PC-3 (cell line): Measurements from ENCODE around the gene TYRO3. TPM values are rescaled to one million over a fixed set of nuclear protein-coding genes. Genes with fewer than 3 reads are reported as not detected.

Experiments used
- ATAC-seq: fragments of 200-7000 bp; cut with Tn5 transposase; 2 replicates; pipeline ENCODE4 v1.9.1; 2020; ENCODE audit warnings: mild to moderate bottlenecking, moderate library complexity
- BruUV-seq: library from RNA; stranded (reverse); fragments of 400-500 nt; replicated peaks from 2 replicates; lab custom pipeline; 2021; lab: Mats Ljungman, UMichigan
- CTCF ChIA-PET: fragments of 300-600 bp; sonication (Branson Sonifier 250); formaldehyde crosslinking; loops from one replicate; lab custom pipeline; 2022; ENCODE audit warnings: antibody characterized with exemption; lab: Charles Lee
- POLR2A ChIA-PET: fragments of 300-600 bp; sonication (Branson Sonifier 250); formaldehyde crosslinking; loops from one replicate; lab custom pipeline; 2022; ENCODE audit warnings: antibody characterized with exemption; ENCODE audit not compliant: unreplicated experiment; lab: Charles Lee
- DNase-seq: peaks from one replicate; pipeline ENCODE4 v3.0.0-alpha.2; 2015
- H2AFZ ChIP-seq: fragments of 300-600 bp; sonication (generic); 2 replicates; pipeline ENCODE4 v1.6.0; 2016; ENCODE audit warnings: antibody characterized with exemption, low read length
- H3F3A ChIP-seq: fragments of 300-600 bp; sonication (generic); one replicate; pipeline ENCODE4 v1.6.0; 2017; ENCODE audit warnings: antibody characterized with exemption, low read length, control low read depth, mild to moderate bottlenecking; ENCODE audit not compliant: unreplicated experiment
- H3K27ac ChIP-seq: fragments of 300-600 bp; sonication (generic); 2 replicates; pipeline ENCODE4 v1.5.1; 2016; ENCODE audit warnings: mild to moderate bottlenecking, low read length
- H3K27me3 ChIP-seq: fragments of 300-600 bp; sonication (generic); 2 replicates; pipeline ENCODE4 v1.6.1; 2016; ENCODE audit warnings: low read length, mixed read lengths
- H3K36me3 ChIP-seq: fragments of 300-600 bp; sonication (generic); 2 replicates; pipeline ENCODE4 v1.6.1; 2016; ENCODE audit warnings: low read depth, mixed run types, low read length, mixed read lengths
- H3K4me1 ChIP-seq: fragments of 300-600 bp; sonication (generic); 2 replicates; pipeline ENCODE4 v1.5.1; 2016; ENCODE audit warnings: low read length; ENCODE audit not compliant: insufficient read depth
- H3K4me2 ChIP-seq: fragments of 300-600 bp; sonication (generic); 2 replicates; pipeline ENCODE4 v1.6.0; 2016; ENCODE audit warnings: low read length
- H3K4me3 ChIP-seq: fragments of 300-600 bp; sonication (generic); 2 replicates; pipeline ENCODE4 v1.5.1; 2016; ENCODE audit warnings: mild to moderate bottlenecking, low read length, mixed read lengths
- H3K79me2 ChIP-seq: fragments of 300-600 bp; sonication (generic); 2 replicates; pipeline ENCODE4 v1.6.1; 2017; ENCODE audit warnings: low read length, mixed read lengths
- H3K9ac ChIP-seq: fragments of 300-600 bp; sonication (generic); 2 replicates; pipeline ENCODE4 v1.6.0; 2016; ENCODE audit warnings: mild to moderate bottlenecking, low read length
- H3K9me2 ChIP-seq: fragments of 300-600 bp; sonication (generic); replicated peaks from 2 replicates; pipeline ENCODE4 v1.6.1; 2016; ENCODE audit warnings: mixed run types, low read length, mixed read lengths
- H3K9me3 ChIP-seq: fragments of 300-600 bp; sonication (generic); 2 replicates; pipeline ENCODE4 v1.6.1; 2016; ENCODE audit warnings: low read length, mixed read lengths
- H4K20me1 ChIP-seq: fragments of 300-600 bp; sonication (generic); 2 replicates; pipeline ENCODE4 v1.6.1; 2016; ENCODE audit warnings: low read length, mixed read lengths
- CTCF ChIP-seq: fragments of 300-600 bp; sonication (generic); conservative IDR thresholded peaks from 2 replicates; pipeline ENCODE4 v1.5.1; 2017; ENCODE audit warnings: antibody characterized with exemption, low read depth, mild to moderate bottlenecking, low read length
- EZH2 ChIP-seq: fragments of 300-600 bp; sonication (generic); IDR thresholded peaks from one replicate; pipeline ENCODE4 v1.6.1; 2017; ENCODE audit warnings: antibody characterized with exemption, mild to moderate bottlenecking, low read length; ENCODE audit not compliant: unreplicated experiment
- EZH2phosphoT487 ChIP-seq: fragments of 300-600 bp; sonication (generic); IDR thresholded peaks from 2 replicates; pipeline ENCODE4 v1.6.1; 2018; ENCODE audit warnings: mild to moderate bottlenecking, antibody characterized with exemption, low read length, borderline replicate concordance
- intact Hi-C: fragments of 100-400 bp; cut with micrococcal nuclease; formaldehyde crosslinking; loops from 2 replicates; pipeline ENCODE4 v1.9.0; 2023
- total RNA-seq: library from RNA; depleted of rRNA; stranded (reverse); fragments of >200 nt; gene quantifications from 2 replicates; pipeline ENCODE4 v1.2.3, GENCODE V29; 2014

Gene TYRO3
- total RNA-seq, 1 experiment from 2014 or later = 23.5 TPM

DNA sequence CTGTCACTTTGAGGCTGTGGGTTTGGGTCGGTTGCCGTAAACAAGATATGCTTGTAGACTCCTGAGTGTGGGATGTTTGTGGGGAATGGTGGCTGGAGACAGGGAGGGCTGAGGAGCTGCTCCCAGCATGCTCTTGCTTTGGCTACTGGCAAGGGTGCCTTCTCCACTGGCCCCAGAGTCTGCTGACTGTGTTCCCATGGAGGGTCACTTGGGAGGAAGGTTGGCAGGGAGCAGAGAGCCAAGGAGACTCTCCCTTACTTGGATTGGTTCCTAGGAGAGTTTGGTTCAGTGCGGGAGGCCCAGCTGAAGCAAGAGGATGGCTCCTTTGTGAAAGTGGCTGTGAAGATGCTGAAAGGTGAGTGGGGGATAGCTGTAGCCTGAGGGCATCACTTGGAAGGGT, 11.8 kb downstream of the TYRO3 start:
- intact Hi-C loops = no loop called here
- POLR2A ChIA-PET = no interaction called here

GRCh38 chr15:41571948-41572347, 12.9 kb downstream of the TYRO3 start:
- H3K36me3 ChIP-seq = peaks cover 10% of the 10 kb centered on the region; the same call in 1 of the 2 replicates

More for the DNA sequence above, 11.8 kb downstream of the TYRO3 start:
- H3K9ac ChIP-seq = no peak overlapping the region
- no peak overlapping the region for H3K4me3 ChIP-seq
- no peak overlapping the region for H3K27ac ChIP-seq
- no peak for ATAC-seq
- DNase-seq = no peak
- no peaks in the 10 kb centered on the region for H3K9me2 ChIP-seq
- peaks cover 10% of the 10 kb centered on the region; the same call in 1 of the 2 replicates for H3K36me3 ChIP-seq
- H2AFZ ChIP-seq = no peak overlapping the region
- no peak overlapping the region for H3K4me2 ChIP-seq
- TF ChIP-seq CTCF (no peak), EZH2phosphoT487 (no peak), EZH2 (no peak)
- BruUV-seq = no TSS peak
- no peaks in the 10 kb centered on the region for H3K79me2 ChIP-seq
- CTCF ChIA-PET = no interaction called here
- H3F3A ChIP-seq = no peaks in the 10 kb centered on the region
- no peaks in the 10 kb centered on the region for H3K9me3 ChIP-seq
- H3K4me1 ChIP-seq = no peaks in the 10 kb centered on the region
- no peaks in the 10 kb centered on the region for H4K20me1 ChIP-seq
- no peaks in the 10 kb centered on the region for H3K27me3 ChIP-seq

More at GRCh38 chr15:41571948-41572347, 12.9 kb downstream of the TYRO3 start:
- Histone ChIP-seq H3K79me2 (no peaks in the 10 kb centered on the region), H3K9me2 (no peaks in the 10 kb centered on the region), H3K4me3 (no peak overlapping the region), H2AFZ (no peak overlapping the region), H3K27ac (no peak overlapping the region), H3K4me1 (no peaks in the 10 kb centered on the region), H3F3A (no peaks in the 10 kb centered on the region), H4K20me1 (no peaks in the 10 kb centered on the region), H3K9me3 (no peaks in the 10 kb centered on the region), H3K4me2 (no peak overlapping the region), H3K9ac (no peak overlapping the region), H3K27me3 (no peaks in the 10 kb centered on the region)
- TF ChIP-seq CTCF = no peak
- no peak for TF ChIP-seq EZH2
- no peak for TF ChIP-seq EZH2phosphoT487
- POLR2A ChIA-PET = no interaction called here
- no TSS peak for BruUV-seq
- CTCF ChIA-PET = no interaction called here
- intact Hi-C loops = no loop called here
- ATAC-seq (no peak), DNase-seq (no peak)
